OCI-LY1 (cell line): ENCODE data around the gene TRIM25.

ENCODE experiments used
- CTCF ChIP-seq: fragments of 200-600 bp; sonication (generic), shearing (Covaris generic); IDR thresholded peaks from 2 replicates; pipeline ENCODE4 v1.5.1; 2017; ENCODE audit warnings: mild to moderate bottlenecking, antibody characterized with exemption, low read length, moderate library complexity, mixed read lengths
- EZH2 ChIP-seq: fragments of 200-600 bp; sonication (generic), shearing (Covaris generic); IDR thresholded peaks from 2 replicates; pipeline ENCODE4 v1.8.0; 2017; ENCODE audit warnings: borderline replicate concordance, mixed run types, mild to moderate bottlenecking, antibody characterized with exemption, low read length, moderate library complexity, mixed read lengths

DNA sequence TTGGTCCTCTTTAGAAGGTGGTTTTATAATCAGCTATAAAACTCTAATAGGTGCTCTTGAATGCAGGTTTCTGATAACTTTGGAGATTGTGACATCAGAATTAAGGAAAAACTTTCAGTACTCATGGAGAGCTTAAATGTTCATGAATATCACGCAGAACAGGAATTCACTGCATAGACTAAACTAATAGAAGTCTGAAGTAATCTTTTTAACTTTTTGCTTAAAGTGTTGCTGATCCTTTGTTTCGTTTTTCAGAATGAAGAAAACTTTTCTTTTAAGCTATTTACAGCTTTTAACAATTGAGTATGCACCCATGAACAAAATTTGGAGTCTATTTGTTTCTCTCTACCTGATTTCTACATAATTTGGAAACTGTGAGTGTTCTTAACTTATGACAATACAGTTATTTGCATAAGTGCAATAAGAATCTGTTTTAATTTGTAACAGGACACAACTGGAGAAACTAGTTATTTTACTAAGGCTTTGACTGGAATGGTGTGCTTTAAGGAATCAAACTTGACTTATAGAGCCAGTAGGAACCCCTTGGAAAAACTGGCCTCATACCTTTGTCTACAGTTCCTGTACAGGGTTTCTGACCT, 17.0 kb upstream of the TRIM25 start:
- TF ChIP-seq CTCF (no peak), EZH2 (no peak)
